Measurements from ENCODE around the gene RASA1. TPM values are rescaled to one million over a fixed set of nuclear protein-coding genes. Genes with fewer than 3 reads are reported as not detected.

Gene RASA1
- polyA plus RNA-seq, 3 donors, result 2.1 to 20.1 (median 4.0) TPM

DNA sequence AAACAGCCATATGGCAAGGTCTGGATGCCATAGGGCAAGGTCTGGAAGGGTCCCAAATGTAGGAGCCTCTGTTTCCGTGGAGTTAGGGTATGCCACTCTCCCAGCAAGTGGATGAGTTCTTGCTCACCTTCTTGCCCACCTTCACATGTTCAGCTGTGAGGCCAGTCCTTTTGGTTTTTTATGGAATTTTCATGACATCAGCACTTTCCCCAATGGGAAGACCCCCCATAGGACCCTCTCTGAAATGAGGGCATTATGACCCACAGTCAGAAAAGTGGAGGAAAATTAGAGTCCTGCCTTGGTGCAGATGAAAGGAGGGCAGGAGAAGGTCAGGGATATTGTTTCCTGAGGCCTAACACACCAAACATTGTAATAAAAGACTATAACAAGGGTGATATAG, 53.9 kb downstream of the RASA1 start:
- H3K36me3 Mint-ChIP-seq, result peaks cover 24 to 40% of the 10 kb centered on the region in 2 donors
- H3K4me1 ChIP-seq (ENCODE audit: control insufficient read depth in 1 of 2, insufficient read depth in 2 of 2, low read length in 2 of 2), result no peaks in the 10 kb centered on the region
- peaks cover 0 to 14% (median 6%) of the 10 kb centered on the region in 7 donors for H3K9me3 Mint-ChIP-seq
- DNase-seq, result no peak
- no peak overlapping the region for H3K27ac ChIP-seq (ENCODE audit: low read depth in 1 of 2, low read length in 2 of 2)
- H3K27me3 Mint-ChIP-seq (ENCODE audit: low read depth in 3 of 3), result no peaks in the 10 kb centered on the region
- peaks cover 7% of the 10 kb centered on the region for H3K4me1 Mint-ChIP-seq
- no peaks in the 10 kb centered on the region for H3K27me3 ChIP-seq (ENCODE audit: control insufficient read depth in 2 of 2, insufficient read depth in 2 of 2, low read length in 2 of 2)
- intact Hi-C loops (cut with micrococcal nuclease), result no loop called here
- peaks cover 0 to 34% of the 10 kb centered on the region in 2 donors for H3K36me3 ChIP-seq (replicated peaks in 1 of 2; ENCODE audit: control insufficient read depth in 1 of 2, insufficient read depth in 2 of 2, low read length in 2 of 2)
- H4K20me1 ChIP-seq (ENCODE audit: insufficient read depth, low read length), result peaks cover 92% of the 10 kb centered on the region
- no peak overlapping the region for H3K4me3 ChIP-seq (replicated peaks in 1 of 3; ENCODE audit: low read depth in 2 of 3, low read length in 3 of 3)
- H3K4me2 ChIP-seq (replicated peaks; ENCODE audit: extremely low read depth, low read length, poor library complexity, severe bottlenecking), result no peak overlapping the region
- TF ChIP-seq, protein P1, sequence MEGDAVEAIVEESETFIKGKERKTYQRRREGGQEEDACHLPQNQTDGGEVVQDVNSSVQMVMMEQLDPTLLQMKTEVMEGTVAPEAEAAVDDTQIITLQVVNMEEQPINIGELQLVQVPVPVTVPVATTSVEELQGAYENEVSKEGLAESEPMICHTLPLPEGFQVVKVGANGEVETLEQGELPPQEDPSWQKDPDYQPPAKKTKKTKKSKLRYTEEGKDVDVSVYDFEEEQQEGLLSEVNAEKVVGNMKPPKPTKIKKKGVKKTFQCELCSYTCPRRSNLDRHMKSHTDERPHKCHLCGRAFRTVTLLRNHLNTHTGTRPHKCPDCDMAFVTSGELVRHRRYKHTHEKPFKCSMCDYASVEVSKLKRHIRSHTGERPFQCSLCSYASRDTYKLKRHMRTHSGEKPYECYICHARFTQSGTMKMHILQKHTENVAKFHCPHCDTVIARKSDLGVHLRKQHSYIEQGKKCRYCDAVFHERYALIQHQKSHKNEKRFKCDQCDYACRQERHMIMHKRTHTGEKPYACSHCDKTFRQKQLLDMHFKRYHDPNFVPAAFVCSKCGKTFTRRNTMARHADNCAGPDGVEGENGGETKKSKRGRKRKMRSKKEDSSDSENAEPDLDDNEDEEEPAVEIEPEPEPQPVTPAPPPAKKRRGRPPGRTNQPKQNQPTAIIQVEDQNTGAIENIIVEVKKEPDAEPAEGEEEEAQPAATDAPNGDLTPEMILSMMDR (IDR thresholded peaks at IDR 0.05), result no peak
- no peak overlapping the region for H2AFZ ChIP-seq (ENCODE audit: insufficient read depth, low read depth, low read length, poor library complexity, severe bottlenecking)
- WGBS (ENCODE audit: insufficient coverage), result no CpG with 5 or more reads among the region's 1 CpG
- peaks cover 93% of the 10 kb centered on the region for H3K79me2 ChIP-seq (ENCODE audit: insufficient read depth, low read length)
- H3K4me3 Mint-ChIP-seq, result no peak overlapping the region
- no peak overlapping the region for H3K27ac Mint-ChIP-seq
- H3K9me3 ChIP-seq (replicated peaks in 1 of 2; ENCODE audit: control insufficient read depth in 1 of 2, insufficient read depth in 1 of 2, low read length in 2 of 2), result peaks cover 0 to 9% of the 10 kb centered on the region in 2 donors
- H3K9ac ChIP-seq (ENCODE audit: insufficient read depth, low read length, poor library complexity, severe bottlenecking), result no peak overlapping the region

DNA sequence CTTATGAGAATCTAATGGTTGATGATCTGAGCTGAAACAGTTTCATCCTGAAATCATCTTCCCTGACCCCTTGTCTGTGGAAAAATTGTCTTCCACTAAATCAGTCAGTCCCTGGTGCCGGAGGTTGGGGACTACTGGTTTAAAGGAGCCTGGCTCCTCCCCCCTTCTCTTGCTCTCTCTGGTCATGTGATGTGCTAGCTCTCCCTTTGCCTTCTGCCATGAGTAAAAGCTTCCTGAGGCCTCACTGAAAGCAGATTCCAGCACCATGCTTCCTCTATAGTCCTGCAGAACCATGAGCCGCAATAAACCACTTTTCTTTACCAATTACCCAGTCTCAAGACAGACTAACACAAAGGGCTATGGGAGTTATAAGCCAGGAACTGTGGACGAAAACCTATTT, 54.7 kb downstream of the RASA1 start:
- Histone ChIP-seq H3K27ac (ENCODE audit: low read depth in 1 of 2, low read length in 2 of 2) (peak overlapping the region in 1 of 2 donors; percentile 0), H3K36me3 (replicated peaks in 1 of 2; ENCODE audit: control insufficient read depth in 1 of 2, insufficient read depth in 2 of 2, low read length in 2 of 2) (peaks cover 0 to 33% of the 10 kb centered on the region in 2 donors), H3K9me3 (replicated peaks in 1 of 2; ENCODE audit: control insufficient read depth in 1 of 2, insufficient read depth in 1 of 2, low read length in 2 of 2) (peaks cover 0 to 9% of the 10 kb centered on the region in 2 donors), H3K27me3 (ENCODE audit: control insufficient read depth in 2 of 2, insufficient read depth in 2 of 2, low read length in 2 of 2) (no peaks in the 10 kb centered on the region), H3K4me2 (replicated peaks; ENCODE audit: extremely low read depth, low read length, poor library complexity, severe bottlenecking) (no peak overlapping the region), H3K9ac (ENCODE audit: insufficient read depth, low read length, poor library complexity, severe bottlenecking) (no peak overlapping the region), H4K20me1 (ENCODE audit: insufficient read depth, low read length) (peaks cover 95% of the 10 kb centered on the region), H3K79me2 (ENCODE audit: insufficient read depth, low read length) (peaks cover 93% of the 10 kb centered on the region), H2AFZ (ENCODE audit: insufficient read depth, low read depth, low read length, poor library complexity, severe bottlenecking) (no peak overlapping the region), H3K4me3 (replicated peaks in 1 of 3; ENCODE audit: low read depth in 2 of 3, low read length in 3 of 3) (no peak overlapping the region), H3K4me1 (ENCODE audit: control insufficient read depth in 1 of 2, insufficient read depth in 2 of 2, low read length in 2 of 2) (no peaks in the 10 kb centered on the region)
- TF ChIP-seq, protein P1 (IDR thresholded peaks at IDR 0.05), result no peak
- Mint-ChIP-seq H3K27ac (peak overlapping the region in 2 of 7 donors; percentile 64 to 76), H3K4me3 (no peak overlapping the region), H3K36me3 (peaks cover 25 to 40% of the 10 kb centered on the region in 2 donors), H3K9me3 (peaks cover 0 to 14% (median 6%) of the 10 kb centered on the region in 7 donors), H3K27me3 (ENCODE audit: low read depth in 3 of 3) (no peaks in the 10 kb centered on the region), H3K4me1 (peaks cover 7% of the 10 kb centered on the region)
- WGBS (ENCODE audit: insufficient coverage), result 100% methylated on average over 1 of the region's 3 CpGs
- intact Hi-C loops (cut with micrococcal nuclease), result no loop called here
- no peak for DNase-seq
